Vagina (tissue), 2 donors: ENCODE measurements around the gene GUSB.

Experiments used
- CTCF ChIP-seq, 3 experiments: fragments of 450-650 bp in 2 of 3; fragments of 200-600 bp in 1 of 3; sonication (generic) in 1 of 3; IDR thresholded peaks; one replicate each; pipeline ENCODE4 v1.5.1; 2017 to 2019; ENCODE audit warnings: antibody characterized with exemption in 3 of 3, mild to moderate bottlenecking in 2 of 3, moderate library complexity in 2 of 3
- POLR2A ChIP-seq, 2 donors: fragments of 450-650 bp; IDR thresholded peaks; one replicate each; pipeline ENCODE4 v1.6.1; 2017; ENCODE audit warnings: antibody characterized with exemption in 2 of 2, mild to moderate bottlenecking in 2 of 2, moderate library complexity in 2 of 2
- POLR2AphosphoS5 ChIP-seq, 2 donors: sonication (generic); formaldehyde crosslinking; IDR thresholded peaks; one replicate each; pipeline ENCODE4 v1.9.0; 2017; ENCODE audit warnings: antibody characterized with exemption in 2 of 2, mild to moderate bottlenecking in 2 of 2, low read depth in 1 of 2; ENCODE audit not compliant: insufficient read depth in 1 of 2

GRCh38 chr7:65971021-65971420 lies 11.0 kb downstream of the GUSB start:
- TF ChIP-seq POLR2A (IDR thresholded peaks at IDR 0.05) = no peak
- TF ChIP-seq CTCF (IDR thresholded peaks at IDR 0.05) = no peak
- no peak for TF ChIP-seq POLR2AphosphoS5 (IDR thresholded peaks at IDR 0.05; ENCODE audit: insufficient read depth in 1 of 2, low read depth in 1 of 2)
